Gastroesophageal sphincter (tissue), 3 donors: Measurements from ENCODE around the gene POU2AF3.

Source experiments
- EP300 ChIP-seq: sonication (generic); formaldehyde crosslinking; IDR thresholded peaks from one replicate; pipeline ENCODE4 v1.6.1; 2017; ENCODE audit warnings: antibody characterized with exemption, mild to moderate bottlenecking
- POLR2A ChIP-seq, 2 donors: fragments of 450-650 bp; IDR thresholded peaks; one replicate each; pipeline ENCODE4 v1.6.1; 2017; ENCODE audit warnings: antibody characterized with exemption in 2 of 2, mild to moderate bottlenecking in 2 of 2, moderate library complexity in 1 of 2
- POLR2AphosphoS5 ChIP-seq: sonication (generic); formaldehyde crosslinking; IDR thresholded peaks from one replicate; pipeline ENCODE4 v1.6.1; 2017; ENCODE audit warnings: antibody characterized with exemption
- TF ChIP-seq, protein P1 (sequence below), 4 experiments: fragments of 200-600 bp in 2 of 4; fragments of 450-650 bp in 2 of 4; sonication (generic) in 1 of 4; IDR thresholded peaks; one replicate each; pipeline ENCODE4 v1.5.1; 2017 to 2019; ENCODE audit warnings: antibody characterized with exemption in 4 of 4, mild to moderate bottlenecking in 2 of 4, moderate library complexity in 2 of 4

DNA sequence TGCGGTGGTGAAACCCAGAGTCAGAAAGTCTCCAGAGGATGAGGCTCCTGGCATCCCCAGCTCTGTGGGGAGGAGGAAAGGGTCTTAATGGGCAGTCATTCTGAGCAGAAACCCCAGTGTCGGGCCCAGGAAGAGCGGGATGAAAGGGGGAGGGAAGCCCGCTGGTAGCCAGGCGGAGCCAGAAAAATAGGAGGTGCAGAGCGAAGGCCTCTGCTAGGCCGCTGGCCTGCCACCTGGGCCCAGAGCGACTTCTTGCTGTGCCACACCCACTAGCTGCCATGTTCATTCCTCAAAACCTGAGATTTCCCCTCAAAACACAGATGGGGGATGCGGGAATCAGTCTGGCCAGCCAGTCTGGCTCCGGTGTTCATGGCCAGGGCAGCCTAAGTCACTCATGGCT is 650 bp upstream of the POU2AF3 start:
- TF ChIP-seq, protein P1, sequence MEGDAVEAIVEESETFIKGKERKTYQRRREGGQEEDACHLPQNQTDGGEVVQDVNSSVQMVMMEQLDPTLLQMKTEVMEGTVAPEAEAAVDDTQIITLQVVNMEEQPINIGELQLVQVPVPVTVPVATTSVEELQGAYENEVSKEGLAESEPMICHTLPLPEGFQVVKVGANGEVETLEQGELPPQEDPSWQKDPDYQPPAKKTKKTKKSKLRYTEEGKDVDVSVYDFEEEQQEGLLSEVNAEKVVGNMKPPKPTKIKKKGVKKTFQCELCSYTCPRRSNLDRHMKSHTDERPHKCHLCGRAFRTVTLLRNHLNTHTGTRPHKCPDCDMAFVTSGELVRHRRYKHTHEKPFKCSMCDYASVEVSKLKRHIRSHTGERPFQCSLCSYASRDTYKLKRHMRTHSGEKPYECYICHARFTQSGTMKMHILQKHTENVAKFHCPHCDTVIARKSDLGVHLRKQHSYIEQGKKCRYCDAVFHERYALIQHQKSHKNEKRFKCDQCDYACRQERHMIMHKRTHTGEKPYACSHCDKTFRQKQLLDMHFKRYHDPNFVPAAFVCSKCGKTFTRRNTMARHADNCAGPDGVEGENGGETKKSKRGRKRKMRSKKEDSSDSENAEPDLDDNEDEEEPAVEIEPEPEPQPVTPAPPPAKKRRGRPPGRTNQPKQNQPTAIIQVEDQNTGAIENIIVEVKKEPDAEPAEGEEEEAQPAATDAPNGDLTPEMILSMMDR (IDR thresholded peaks at IDR 0.05), result no peak
- TF ChIP-seq POLR2A (IDR thresholded peaks at IDR 0.05) (no peak), POLR2AphosphoS5 (no peak), EP300 (no peak)
